H9 (cell line): Measurements from ENCODE around the gene TMEM87A. TPM values are rescaled to one million over a fixed set of nuclear protein-coding genes. Genes with fewer than 3 reads are reported as not detected.

Experiments
- DNase-seq: peaks from one replicate; pipeline ENCODE4 v3.0.0-alpha.2; 2017
- H2AFZ ChIP-seq: one replicate; pipeline ENCODE4 v1.6.1; 2013; ENCODE audit warnings: mild to moderate bottlenecking, low read length, control low read depth, moderate library complexity
- H2AK5ac ChIP-seq: 2 replicates; pipeline ENCODE4 v1.6.1; 2013; ENCODE audit warnings: low read length, control low read depth, mixed read lengths; ENCODE audit not compliant: insufficient read length
- H2BK120ac ChIP-seq: one replicate; pipeline ENCODE4 v1.6.1; 2013; ENCODE audit warnings: low read depth, mild to moderate bottlenecking, low read length, control low read depth, inconsistent platforms; ENCODE audit not compliant: poor library complexity, severe bottlenecking
- H2BK12ac ChIP-seq: 2 replicates; pipeline ENCODE4 v1.6.1; 2013; ENCODE audit warnings: low read length, control low read depth, mixed read lengths, low read depth; ENCODE audit not compliant: insufficient read length
- H2BK15ac ChIP-seq: 2 replicates; pipeline ENCODE4 v1.6.1; 2013; ENCODE audit warnings: low read depth, low read length, control low read depth
- H2BK20ac ChIP-seq: one replicate; pipeline ENCODE4 v1.6.1; 2013; ENCODE audit warnings: low read depth, mild to moderate bottlenecking, low read length, control low read depth, inconsistent platforms; ENCODE audit not compliant: poor library complexity, severe bottlenecking
- H2BK5ac ChIP-seq: 2 replicates; pipeline ENCODE4 v1.6.1; 2013; ENCODE audit warnings: low read length, control low read depth, mixed read lengths; ENCODE audit not compliant: insufficient read length
- H3K14ac ChIP-seq: 2 replicates; pipeline ENCODE4 v1.6.1; 2013; ENCODE audit warnings: low read length, control low read depth; ENCODE audit not compliant: insufficient read depth
- H3K18ac ChIP-seq: 2 replicates; pipeline ENCODE4 v1.6.1; 2013; ENCODE audit warnings: low read depth, mild to moderate bottlenecking, mixed read lengths, low read length, control low read depth; ENCODE audit not compliant: insufficient read length
- H3K23ac ChIP-seq: 2 replicates; pipeline ENCODE4 v1.6.1; 2013; ENCODE audit warnings: low read length, control low read depth, mixed read lengths, low read depth; ENCODE audit not compliant: insufficient read length
- H3K23me2 ChIP-seq: 2 replicates; pipeline ENCODE4 v1.6.1; 2013; ENCODE audit warnings: low read depth, mild to moderate bottlenecking, mixed read lengths, low read length, control low read depth; ENCODE audit not compliant: insufficient read length, poor library complexity, severe bottlenecking
- H3K27ac ChIP-seq: 2 replicates; pipeline ENCODE4 v1.5.1; 2013; ENCODE audit warnings: low read length, control low read depth, mixed read lengths, low read depth; ENCODE audit not compliant: insufficient read length
- H3K27me3 ChIP-seq: 2 replicates; pipeline ENCODE4 v1.6.1; 2013; ENCODE audit warnings: low read length, control low read depth, inconsistent platforms; ENCODE audit not compliant: insufficient read depth
- H3K4ac ChIP-seq: 2 replicates; pipeline ENCODE4 v1.6.1; 2013; ENCODE audit warnings: low read depth, mild to moderate bottlenecking, control low read depth, inconsistent platforms, low read length, moderate library complexity
- H3K4me1 ChIP-seq: 2 replicates; pipeline ENCODE4 v1.6.1; 2013; ENCODE audit warnings: low read length, control low read depth, inconsistent platforms; ENCODE audit not compliant: insufficient read depth
- H3K4me2 ChIP-seq: 2 replicates; pipeline ENCODE4 v1.6.1; 2013; ENCODE audit warnings: low read length, control low read depth, mixed read lengths; ENCODE audit not compliant: insufficient read length, insufficient read depth
- H3K56ac ChIP-seq: 2 replicates; pipeline ENCODE4 v1.6.1; 2013; ENCODE audit warnings: low read depth, mild to moderate bottlenecking, mixed read lengths, low read length, control low read depth; ENCODE audit not compliant: insufficient read length
- H3K79me1 ChIP-seq: 2 replicates; pipeline ENCODE4 v1.6.1; 2013; ENCODE audit warnings: low read depth, mild to moderate bottlenecking, moderate library complexity, low read length, control low read depth, inconsistent platforms; ENCODE audit not compliant: insufficient read depth, poor library complexity, severe bottlenecking
- H3K79me2 ChIP-seq: 2 replicates; pipeline ENCODE4 v1.6.1; 2013; ENCODE audit warnings: low read length, control low read depth, inconsistent platforms; ENCODE audit not compliant: insufficient read depth
- H3K9ac ChIP-seq: 2 replicates; pipeline ENCODE4 v1.6.1; 2013; ENCODE audit warnings: low read length, control low read depth, mixed read lengths; ENCODE audit not compliant: insufficient read length; ENCODE audit errors: extremely low read depth
- H3K9me3 ChIP-seq: one replicate; pipeline ENCODE4 v1.6.1; 2013; ENCODE audit warnings: low read depth, low read length, inconsistent platforms; ENCODE audit not compliant: control insufficient read depth
- H3T11ph ChIP-seq: one replicate; pipeline ENCODE4 v1.6.1; 2013; ENCODE audit warnings: mild to moderate bottlenecking, low read length, control low read depth, inconsistent platforms
- H4K20me1 ChIP-seq: one replicate; pipeline ENCODE4 v1.6.1; 2013; ENCODE audit not compliant: control insufficient read depth, insufficient read length, insufficient read depth
- H4K5ac ChIP-seq: 2 replicates; pipeline ENCODE4 v1.6.1; 2013; ENCODE audit warnings: low read depth, mild to moderate bottlenecking, mixed read lengths, low read length, control low read depth; ENCODE audit not compliant: insufficient read length
- H4K8ac ChIP-seq: replicated peaks from 2 replicates; pipeline ENCODE4 v1.6.1; 2013; ENCODE audit warnings: low read length, control low read depth, mixed read lengths, low read depth; ENCODE audit not compliant: insufficient read length
- H4K91ac ChIP-seq: 2 replicates; pipeline ENCODE4 v1.6.1; 2013; ENCODE audit warnings: low read depth, mild to moderate bottlenecking, moderate library complexity, mixed read lengths, low read length, control low read depth; ENCODE audit not compliant: insufficient read length
- H3K27ac Mint-ChIP-seq, 3 experiments: 2 replicates in 2 of 3; 3 replicates in 1 of 3; pipeline ENCODE4 v1.8.0; 2020 to 2021; ENCODE audit warnings: mixed read lengths in 3 of 3, mild to moderate bottlenecking in 1 of 3, moderate library complexity in 1 of 3
- H3K27me3 Mint-ChIP-seq: 2 replicates; pipeline ENCODE4 v1.8.0; 2021; ENCODE audit warnings: low read depth, mild to moderate bottlenecking, moderate library complexity, mixed read lengths
- H3K36me3 Mint-ChIP-seq, 3 experiments: 2 replicates in 2 of 3; 3 replicates in 1 of 3; pipeline ENCODE4 v1.8.0; 2020 to 2021; ENCODE audit warnings: low read depth in 3 of 3, mixed read lengths in 3 of 3; ENCODE audit not compliant: insufficient read depth in 1 of 3
- H3K4me1 Mint-ChIP-seq, 2 experiments: 2 replicates each; pipeline ENCODE4 v1.8.0; 2020; ENCODE audit warnings: mixed read lengths in 2 of 2
- H3K4me3 Mint-ChIP-seq, 2 experiments: 2 replicates in 1 of 2; 3 replicates in 1 of 2; pipeline ENCODE4 v1.8.0; 2020 to 2021; ENCODE audit warnings: mild to moderate bottlenecking in 2 of 2, mixed read lengths in 2 of 2, moderate library complexity in 1 of 2
- H3K9me3 Mint-ChIP-seq, 2 experiments: 2 replicates in 1 of 2; 3 replicates in 1 of 2; pipeline ENCODE4 v1.8.0; 2020; ENCODE audit warnings: mild to moderate bottlenecking in 2 of 2, mixed read lengths in 2 of 2, moderate library complexity in 1 of 2
- CTCF ChIP-seq: fragments of 200-600 bp; sonication (generic); conservative IDR thresholded peaks from 3 replicates; pipeline ENCODE4 v1.8.0; 2021; ENCODE audit warnings: antibody characterized with exemption, mild to moderate bottlenecking
- WGBS: extraction: QIAGEN DNeasy Blood & Tissue Kit; methylation state at CpG from one replicate; pipeline ENCODE4 v1.1.7; 2013; ENCODE audit warnings: missing lambda C conversion rate, low lambda C conversion rate, mixed read lengths; ENCODE audit not compliant: insufficient read length; ENCODE audit errors: extremely low coverage; 5-methylcytosine and 5-hydroxymethylcytosine counted together
- total RNA-seq: library from RNA; stranded (reverse); gene quantifications from 2 replicates; pipeline ENCODE4 v1.2.1, GENCODE V29; 2021

Gene TMEM87A
- total RNA-seq, 1 experiment from 2014 or later, result 46.7 TPM

GRCh38 chr15:42279234-42279723, 6.0 kb upstream of the TMEM87A start:
- H3T11ph ChIP-seq, result no peak overlapping the region
- no peak for TF ChIP-seq CTCF
- no peaks in the 10 kb centered on the region for H3K27me3 ChIP-seq
- H2BK5ac ChIP-seq, result no peak overlapping the region
- no peak overlapping the region for H3K4ac ChIP-seq
- no peak overlapping the region for H3K9ac ChIP-seq
- no peaks in the 10 kb centered on the region for H3K79me1 ChIP-seq
- H3K9me3 ChIP-seq, result no peaks in the 10 kb centered on the region
- H3K4me2 ChIP-seq, result no peak overlapping the region
- WGBS, result no CpG with 5 or more reads among the region's 3 CpGs
- H3K4me3 Mint-ChIP-seq, result no peak overlapping the region
- 0 out of 7 replicates have a peak overlapping the region, but pooled peaks of 1 of the 3 experiments have one; percentile 32 for H3K27ac Mint-ChIP-seq
- no peak overlapping the region for H3K23ac ChIP-seq
- no peak overlapping the region for H2BK15ac ChIP-seq
- no peak overlapping the region for H4K91ac ChIP-seq
- H3K27ac ChIP-seq, result no peak overlapping the region
- H4K20me1 ChIP-seq, result no peaks in the 10 kb centered on the region
- no peak overlapping the region for H3K18ac ChIP-seq
- DNase-seq, result no peak
- no peak overlapping the region for H2AK5ac ChIP-seq
- peaks cover 20 to 26% of the 10 kb centered on the region in 2 experiments for H3K4me1 Mint-ChIP-seq
- peaks cover 5% of the 10 kb centered on the region; the same call in 1 of the 2 replicates for H3K4me1 ChIP-seq
- no peak overlapping the region for H2BK120ac ChIP-seq
- H3K27me3 Mint-ChIP-seq, result no peaks in the 10 kb centered on the region
- H4K8ac ChIP-seq, result no peak overlapping the region
- no peak overlapping the region for H3K56ac ChIP-seq
- no peaks in the 10 kb centered on the region for H3K9me3 Mint-ChIP-seq
- H3K23me2 ChIP-seq, result peaks cover 2% of the 10 kb centered on the region
- H3K79me2 ChIP-seq, result no peaks in the 10 kb centered on the region; the same call in 1 of the 2 replicates
- no peak overlapping the region for H2AFZ ChIP-seq
- H2BK20ac ChIP-seq, result no peak overlapping the region
- peaks cover 0 to 5% (median 0%) of the 10 kb centered on the region in 3 experiments; a peak in 1 of 7 replicates for H3K36me3 Mint-ChIP-seq
- no peak overlapping the region for H2BK12ac ChIP-seq
- H4K5ac ChIP-seq, result no peak overlapping the region
- no peak overlapping the region for H3K14ac ChIP-seq
